SK-N-SH treated with all-trans-retinoic acid at 6 μM for 48 hours (cell line): ENCODE results near the gene ARID1A.

Experiments used
- ATAC-seq: fragments of 200-7000 bp; cut with Tn5 transposase; 3 replicates; pipeline ENCODE4 v1.9.1; 2020; ENCODE audit warnings: mild to moderate bottlenecking, moderate library complexity
- ARNTL ChIP-seq: fragments of 450-650 bp; formaldehyde crosslinking; IDR thresholded peaks from 2 replicates; pipeline ENCODE4 v1.5.0; 2020; ENCODE audit warnings: low read depth, mild to moderate bottlenecking, moderate library complexity, borderline replicate concordance
- CREB5 ChIP-seq: fragments of 250-450 bp; sonication (Bioruptor Pico); IDR thresholded peaks from 2 replicates; pipeline ENCODE4 v1.5.1; 2020; ENCODE audit warnings: low read depth, mild to moderate bottlenecking, moderate library complexity
- CSDC2 ChIP-seq: fragments of 250-450 bp; sonication (Bioruptor Pico); IDR thresholded peaks from 2 replicates; pipeline ENCODE4 v1.5.0; 2020; ENCODE audit warnings: mild to moderate bottlenecking, moderate library complexity
- CSRNP3 ChIP-seq: fragments of 250-450 bp; sonication (Bioruptor Pico); IDR thresholded peaks from 2 replicates; pipeline ENCODE4 v1.5.1; 2021; ENCODE audit warnings: mild to moderate bottlenecking, moderate library complexity
- ISL1 ChIP-seq: fragments of 250-450 bp; sonication (Bioruptor Pico); IDR thresholded peaks from 2 replicates; pipeline ENCODE4 v2.1.2; 2022; ENCODE audit warnings: mild to moderate bottlenecking, moderate library complexity
- PATZ1 ChIP-seq: fragments of 250-450 bp; sonication (Bioruptor Pico); IDR thresholded peaks from 2 replicates; pipeline ENCODE4 v1.8.0; 2020; ENCODE audit warnings: mild to moderate bottlenecking, moderate library complexity, borderline replicate concordance
- POU6F1 ChIP-seq: fragments of 250-450 bp; sonication (Bioruptor Pico); IDR thresholded peaks from 2 replicates; pipeline ENCODE4 v1.8.0; 2021; ENCODE audit warnings: low read depth, mild to moderate bottlenecking, moderate library complexity, borderline replicate concordance
- PPARA ChIP-seq: fragments of 250-450 bp; sonication (Bioruptor Pico); IDR thresholded peaks from 2 replicates; pipeline ENCODE4 v1.5.0; 2020; ENCODE audit warnings: mild to moderate bottlenecking, borderline replicate concordance
- RARB ChIP-seq: fragments of 250-450 bp; sonication (Bioruptor Pico); IDR thresholded peaks from 2 replicates; pipeline ENCODE4 v1.8.0; 2021; ENCODE audit warnings: mild to moderate bottlenecking, moderate library complexity
- TCF4 ChIP-seq: fragments of 250-450 bp; sonication (Bioruptor Pico); IDR thresholded peaks from 2 replicates; pipeline ENCODE4 v1.8.0; 2021; ENCODE audit warnings: mild to moderate bottlenecking, moderate library complexity, borderline replicate concordance
- TOX ChIP-seq: fragments of 250-450 bp; sonication (Bioruptor Pico); IDR thresholded peaks from 2 replicates; pipeline ENCODE4 v1.8.0; 2021; ENCODE audit warnings: mild to moderate bottlenecking, moderate library complexity, borderline replicate concordance
- TSHZ2 ChIP-seq: fragments of 250-450 bp; sonication (Bioruptor Pico); IDR thresholded peaks from 2 replicates; pipeline ENCODE4 v1.5.0; 2020; ENCODE audit warnings: mild to moderate bottlenecking, moderate library complexity
- ZC3H10 ChIP-seq: fragments of 250-450 bp; sonication (Bioruptor Pico); IDR thresholded peaks from 2 replicates; pipeline ENCODE4 v1.5.1; 2021; ENCODE audit warnings: mild to moderate bottlenecking, moderate library complexity
- ZFP3 ChIP-seq: fragments of 250-450 bp; sonication (Bioruptor Pico); IDR thresholded peaks from 2 replicates; pipeline ENCODE4 v1.5.0; 2020; ENCODE audit warnings: mild to moderate bottlenecking, moderate library complexity
- ZFP30 ChIP-seq: fragments of 450-650 bp; formaldehyde crosslinking; IDR thresholded peaks from 2 replicates; pipeline ENCODE4 v1.5.0; 2022; ENCODE audit warnings: mild to moderate bottlenecking, moderate library complexity
- ZNF565 ChIP-seq: fragments of 450-650 bp; formaldehyde crosslinking; conservative IDR thresholded peaks from 2 replicates; pipeline ENCODE4 v1.5.0; 2020; ENCODE audit warnings: low read depth, mild to moderate bottlenecking, moderate library complexity
- ZNF70 ChIP-seq: fragments of 450-650 bp; formaldehyde crosslinking; IDR thresholded peaks from 2 replicates; pipeline ENCODE4 v1.5.0; 2020; ENCODE audit warnings: mild to moderate bottlenecking, moderate library complexity
- ZNF8 ChIP-seq: fragments of 450-650 bp; formaldehyde crosslinking; IDR thresholded peaks from 2 replicates; pipeline ENCODE4 v1.5.0; 2020; ENCODE audit warnings: mild to moderate bottlenecking, moderate library complexity

The ARID1A gene

GRCh38 chr1:26787381-26787705, 91.5 kb downstream of the ARID1A start:
- TF ChIP-seq TSHZ2 (CRISPR knock-in tag) (no peak), PATZ1 (CRISPR knock-in tag) (0 out of 2 replicates have a peak, but pooled peaks have one; percentile 12), CREB5 (CRISPR knock-in tag) (no peak)
- ATAC-seq = peak; percentile 25

- TF ChIP-seq POU6F1 (CRISPR knock-in tag) (no peak), RARB (no peak), ZC3H10 (CRISPR knock-in tag) (peak; percentile 59; the same call in 1 of the 2 replicates), PPARA (CRISPR knock-in tag) (no peak), TCF4 (CRISPR knock-in tag) (no peak), TOX (CRISPR knock-in tag) (no peak), ZFP30 (no peak), ZNF565 (CRISPR knock-in tag) (no peak)
- peak; percentile 81 for ATAC-seq
Measured at GRCh38 chr1:26787706-26788514, 92.1 kb downstream of the ARID1A start, which contains the start of gene PIGV. TSS of gene PIGV (plus strand) at chr1:26787950. CDS start at chr1:26790816, 2,866 bp downstream.

GRCh38 chr1:26788515-26788785, 92.6 kb downstream of the ARID1A start:
- no peak for ATAC-seq
- no peak for TF ChIP-seq PATZ1 (CRISPR knock-in tag)
- TF ChIP-seq ZNF70 (CRISPR knock-in tag) = no peak
- TF ChIP-seq CSDC2 (CRISPR knock-in tag) = no peak
- no peak for TF ChIP-seq ARNTL
- TF ChIP-seq ZNF8 = no peak
- no peak for TF ChIP-seq TOX (CRISPR knock-in tag)
- TF ChIP-seq ZFP3 (CRISPR knock-in tag) = no peak
- no peak for TF ChIP-seq ZFP30
- no peak for TF ChIP-seq TCF4 (CRISPR knock-in tag)
- no peak for TF ChIP-seq ZC3H10 (CRISPR knock-in tag)
- TF ChIP-seq CSRNP3 (CRISPR knock-in tag) = no peak
- no peak for TF ChIP-seq ISL1 (CRISPR knock-in tag)
- no peak for TF ChIP-seq POU6F1 (CRISPR knock-in tag)
